Keratinocyte (primary cell): ENCODE measurements around the gene STX18.

Source experiments
- CTCF ChIP-seq, 3 experiments: IDR thresholded peaks in 1 of 3; conservative IDR thresholded peaks in 1 of 3; optimal IDR thresholded peaks in 1 of 3; 2 replicates in 2 of 3; 3 replicates in 1 of 3; pipeline versions ENCODE3 to v1.5.1; 2011; ENCODE audit warnings: low read length in 3 of 3, mild to moderate bottlenecking in 3 of 3, moderate library complexity in 2 of 3, control low read depth in 1 of 3, inconsistent platforms in 1 of 3; ENCODE audit not compliant: insufficient read depth in 2 of 3; ENCODE audit errors: extremely low read depth in 1 of 3
- EZH2 ChIP-seq: IDR thresholded peaks from one replicate; pipeline ENCODE4 v1.6.1; 2012; ENCODE audit warnings: inconsistent platforms, mild to moderate bottlenecking, low read length, moderate library complexity

- TF ChIP-seq CTCF (optimal IDR thresholded peaks at IDR 0.05 in 1 of 3, IDR thresholded peaks at IDR 0.05 in 1 of 3, conservative IDR thresholded peaks at IDR 0.05 in 1 of 3; ENCODE audit: extremely low read depth in 1 of 3, insufficient read depth in 2 of 3, low read length in 3 of 3) (no peak), EZH2 (no peak)
Measured at GRCh38 chr4:4521136-4521535, 20.7 kb downstream of the STX18 start.
